Measurements from ENCODE around the gene ZMIZ2. TPM values are rescaled to one million over a fixed set of nuclear protein-coding genes. Genes with fewer than 3 reads are reported as not detected.

Gene ZMIZ2
- total and polyA plus RNA-seq, 2 of the 8 experiments (the other 6 are each of a cell fraction or from before 2014, with no cell fraction given): 24.4 to 66.4 TPM

DNA sequence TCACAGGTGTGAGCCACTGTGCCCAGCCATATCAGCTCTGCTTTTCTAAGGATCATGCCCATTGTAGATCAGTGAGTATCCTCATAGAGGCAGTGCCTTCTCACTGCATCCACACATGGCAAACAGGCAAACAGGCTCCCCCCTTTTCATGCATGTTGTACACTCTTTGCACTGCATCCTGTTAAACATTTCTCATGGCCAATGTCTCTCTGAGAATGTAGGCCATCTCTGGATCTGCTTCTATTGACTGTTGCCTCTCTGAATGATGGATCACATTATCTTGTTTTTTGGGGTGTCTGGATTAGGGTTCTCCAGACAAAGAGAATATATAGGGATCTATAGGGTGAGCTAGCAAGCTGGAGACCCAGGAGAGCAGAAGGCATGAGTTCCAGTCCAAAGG, 34.8 kb downstream of the ZMIZ2 start (continued):
- TF ChIP-seq, protein P1, sequence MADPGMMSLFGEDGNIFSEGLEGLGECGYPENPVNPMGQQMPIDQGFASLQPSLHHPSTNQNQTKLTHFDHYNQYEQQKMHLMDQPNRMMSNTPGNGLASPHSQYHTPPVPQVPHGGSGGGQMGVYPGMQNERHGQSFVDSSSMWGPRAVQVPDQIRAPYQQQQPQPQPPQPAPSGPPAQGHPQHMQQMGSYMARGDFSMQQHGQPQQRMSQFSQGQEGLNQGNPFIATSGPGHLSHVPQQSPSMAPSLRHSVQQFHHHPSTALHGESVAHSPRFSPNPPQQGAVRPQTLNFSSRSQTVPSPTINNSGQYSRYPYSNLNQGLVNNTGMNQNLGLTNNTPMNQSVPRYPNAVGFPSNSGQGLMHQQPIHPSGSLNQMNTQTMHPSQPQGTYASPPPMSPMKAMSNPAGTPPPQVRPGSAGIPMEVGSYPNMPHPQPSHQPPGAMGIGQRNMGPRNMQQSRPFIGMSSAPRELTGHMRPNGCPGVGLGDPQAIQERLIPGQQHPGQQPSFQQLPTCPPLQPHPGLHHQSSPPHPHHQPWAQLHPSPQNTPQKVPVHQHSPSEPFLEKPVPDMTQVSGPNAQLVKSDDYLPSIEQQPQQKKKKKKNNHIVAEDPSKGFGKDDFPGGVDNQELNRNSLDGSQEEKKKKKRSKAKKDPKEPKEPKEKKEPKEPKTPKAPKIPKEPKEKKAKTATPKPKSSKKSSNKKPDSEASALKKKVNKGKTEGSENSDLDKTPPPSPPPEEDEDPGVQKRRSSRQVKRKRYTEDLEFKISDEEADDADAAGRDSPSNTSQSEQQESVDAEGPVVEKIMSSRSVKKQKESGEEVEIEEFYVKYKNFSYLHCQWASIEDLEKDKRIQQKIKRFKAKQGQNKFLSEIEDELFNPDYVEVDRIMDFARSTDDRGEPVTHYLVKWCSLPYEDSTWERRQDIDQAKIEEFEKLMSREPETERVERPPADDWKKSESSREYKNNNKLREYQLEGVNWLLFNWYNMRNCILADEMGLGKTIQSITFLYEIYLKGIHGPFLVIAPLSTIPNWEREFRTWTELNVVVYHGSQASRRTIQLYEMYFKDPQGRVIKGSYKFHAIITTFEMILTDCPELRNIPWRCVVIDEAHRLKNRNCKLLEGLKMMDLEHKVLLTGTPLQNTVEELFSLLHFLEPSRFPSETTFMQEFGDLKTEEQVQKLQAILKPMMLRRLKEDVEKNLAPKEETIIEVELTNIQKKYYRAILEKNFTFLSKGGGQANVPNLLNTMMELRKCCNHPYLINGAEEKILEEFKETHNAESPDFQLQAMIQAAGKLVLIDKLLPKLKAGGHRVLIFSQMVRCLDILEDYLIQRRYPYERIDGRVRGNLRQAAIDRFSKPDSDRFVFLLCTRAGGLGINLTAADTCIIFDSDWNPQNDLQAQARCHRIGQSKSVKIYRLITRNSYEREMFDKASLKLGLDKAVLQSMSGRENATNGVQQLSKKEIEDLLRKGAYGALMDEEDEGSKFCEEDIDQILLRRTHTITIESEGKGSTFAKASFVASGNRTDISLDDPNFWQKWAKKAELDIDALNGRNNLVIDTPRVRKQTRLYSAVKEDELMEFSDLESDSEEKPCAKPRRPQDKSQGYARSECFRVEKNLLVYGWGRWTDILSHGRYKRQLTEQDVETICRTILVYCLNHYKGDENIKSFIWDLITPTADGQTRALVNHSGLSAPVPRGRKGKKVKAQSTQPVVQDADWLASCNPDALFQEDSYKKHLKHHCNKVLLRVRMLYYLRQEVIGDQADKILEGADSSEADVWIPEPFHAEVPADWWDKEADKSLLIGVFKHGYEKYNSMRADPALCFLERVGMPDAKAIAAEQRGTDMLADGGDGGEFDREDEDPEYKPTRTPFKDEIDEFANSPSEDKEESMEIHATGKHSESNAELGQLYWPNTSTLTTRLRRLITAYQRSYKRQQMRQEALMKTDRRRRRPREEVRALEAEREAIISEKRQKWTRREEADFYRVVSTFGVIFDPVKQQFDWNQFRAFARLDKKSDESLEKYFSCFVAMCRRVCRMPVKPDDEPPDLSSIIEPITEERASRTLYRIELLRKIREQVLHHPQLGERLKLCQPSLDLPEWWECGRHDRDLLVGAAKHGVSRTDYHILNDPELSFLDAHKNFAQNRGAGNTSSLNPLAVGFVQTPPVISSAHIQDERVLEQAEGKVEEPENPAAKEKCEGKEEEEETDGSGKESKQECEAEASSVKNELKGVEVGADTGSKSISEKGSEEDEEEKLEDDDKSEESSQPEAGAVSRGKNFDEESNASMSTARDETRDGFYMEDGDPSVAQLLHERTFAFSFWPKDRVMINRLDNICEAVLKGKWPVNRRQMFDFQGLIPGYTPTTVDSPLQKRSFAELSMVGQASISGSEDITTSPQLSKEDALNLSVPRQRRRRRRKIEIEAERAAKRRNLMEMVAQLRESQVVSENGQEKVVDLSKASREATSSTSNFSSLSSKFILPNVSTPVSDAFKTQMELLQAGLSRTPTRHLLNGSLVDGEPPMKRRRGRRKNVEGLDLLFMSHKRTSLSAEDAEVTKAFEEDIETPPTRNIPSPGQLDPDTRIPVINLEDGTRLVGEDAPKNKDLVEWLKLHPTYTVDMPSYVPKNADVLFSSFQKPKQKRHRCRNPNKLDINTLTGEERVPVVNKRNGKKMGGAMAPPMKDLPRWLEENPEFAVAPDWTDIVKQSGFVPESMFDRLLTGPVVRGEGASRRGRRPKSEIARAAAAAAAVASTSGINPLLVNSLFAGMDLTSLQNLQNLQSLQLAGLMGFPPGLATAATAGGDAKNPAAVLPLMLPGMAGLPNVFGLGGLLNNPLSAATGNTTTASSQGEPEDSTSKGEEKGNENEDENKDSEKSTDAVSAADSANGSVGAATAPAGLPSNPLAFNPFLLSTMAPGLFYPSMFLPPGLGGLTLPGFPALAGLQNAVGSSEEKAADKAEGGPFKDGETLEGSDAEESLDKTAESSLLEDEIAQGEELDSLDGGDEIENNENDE (IDR thresholded peaks at IDR 0.05; ENCODE audit: insufficient replicate concordance, low read length): no peak
- no peak for TF ChIP-seq TEAD4 (IDR thresholded peaks at IDR 0.05; ENCODE audit: low read depth, low read length)
- TF ChIP-seq, protein P2, sequence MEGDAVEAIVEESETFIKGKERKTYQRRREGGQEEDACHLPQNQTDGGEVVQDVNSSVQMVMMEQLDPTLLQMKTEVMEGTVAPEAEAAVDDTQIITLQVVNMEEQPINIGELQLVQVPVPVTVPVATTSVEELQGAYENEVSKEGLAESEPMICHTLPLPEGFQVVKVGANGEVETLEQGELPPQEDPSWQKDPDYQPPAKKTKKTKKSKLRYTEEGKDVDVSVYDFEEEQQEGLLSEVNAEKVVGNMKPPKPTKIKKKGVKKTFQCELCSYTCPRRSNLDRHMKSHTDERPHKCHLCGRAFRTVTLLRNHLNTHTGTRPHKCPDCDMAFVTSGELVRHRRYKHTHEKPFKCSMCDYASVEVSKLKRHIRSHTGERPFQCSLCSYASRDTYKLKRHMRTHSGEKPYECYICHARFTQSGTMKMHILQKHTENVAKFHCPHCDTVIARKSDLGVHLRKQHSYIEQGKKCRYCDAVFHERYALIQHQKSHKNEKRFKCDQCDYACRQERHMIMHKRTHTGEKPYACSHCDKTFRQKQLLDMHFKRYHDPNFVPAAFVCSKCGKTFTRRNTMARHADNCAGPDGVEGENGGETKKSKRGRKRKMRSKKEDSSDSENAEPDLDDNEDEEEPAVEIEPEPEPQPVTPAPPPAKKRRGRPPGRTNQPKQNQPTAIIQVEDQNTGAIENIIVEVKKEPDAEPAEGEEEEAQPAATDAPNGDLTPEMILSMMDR (IDR thresholded peaks at IDR 0.05; ENCODE audit: control extremely low read depth in 1 of 3, insufficient read depth in 1 of 3, low read depth in 1 of 3, low read length in 3 of 3): no peak
- no peak for TF ChIP-seq CHD1 (IDR thresholded peaks at IDR 0.05; ENCODE audit: low read depth, low read length)
- TF ChIP-seq BACH1 (IDR thresholded peaks at IDR 0.05; ENCODE audit: low read length): no peak
- no peak for TF ChIP-seq SRF (IDR thresholded peaks at IDR 0.05; ENCODE audit: low read depth, low read length)
- TF ChIP-seq CBX5 (IDR thresholded peaks at IDR 0.05; ENCODE audit: low read depth, low read length): no peak
- no peak for TF ChIP-seq NRF1 (IDR thresholded peaks at IDR 0.05; ENCODE audit: low read depth, low read length)

All from H1 (cell line).